Mesendoderm (in vitro differentiated cells): ENCODE measurements around the gene PIMREG.

ENCODE experiments used
- DNase-seq: peaks from one replicate; pipeline ENCODE4 v3.0.0; 2013
- H2AK5ac ChIP-seq: 2 replicates; pipeline ENCODE4 v1.6.1; 2013; ENCODE audit warnings: low read length, inconsistent platforms
- H2BK120ac ChIP-seq: 2 replicates; pipeline ENCODE4 v1.6.1; 2013; ENCODE audit warnings: low read depth, mild to moderate bottlenecking, low read length, moderate library complexity, mixed read lengths
- H2BK15ac ChIP-seq: replicated peaks from 2 replicates; pipeline ENCODE4 v1.6.1; 2013; ENCODE audit warnings: low read depth, mild to moderate bottlenecking, moderate library complexity
- H2BK5ac ChIP-seq: 2 replicates; pipeline ENCODE4 v1.6.1; 2013; ENCODE audit warnings: low read length, inconsistent platforms
- H3K18ac ChIP-seq: 2 replicates; pipeline ENCODE4 v1.6.1; 2013; ENCODE audit warnings: mild to moderate bottlenecking, low read length, mixed read lengths
- H3K23ac ChIP-seq: one replicate; pipeline ENCODE4 v1.6.1; 2013; ENCODE audit warnings: low read length
- H3K27ac ChIP-seq: 2 replicates; pipeline ENCODE4 v1.5.1; 2013; ENCODE audit warnings: low read depth, mild to moderate bottlenecking, inconsistent platforms, low read length, moderate library complexity
- H3K27me3 ChIP-seq: 2 replicates; pipeline ENCODE4 v1.6.1; 2013; ENCODE audit warnings: low read length, control low read depth, mild to moderate bottlenecking, inconsistent platforms; ENCODE audit not compliant: insufficient read depth, poor library complexity
- H3K36me3 ChIP-seq: 2 replicates; pipeline ENCODE4 v1.6.1; 2013; ENCODE audit warnings: low read length, inconsistent platforms; ENCODE audit not compliant: control insufficient read depth, insufficient read depth
- H3K4ac ChIP-seq: one replicate; pipeline ENCODE4 v1.6.1; 2013; ENCODE audit warnings: low read depth, mild to moderate bottlenecking, low read length, moderate library complexity
- H3K4me1 ChIP-seq: 2 replicates; pipeline ENCODE4 v1.6.1; 2013; ENCODE audit warnings: low read depth, low read length, inconsistent platforms; ENCODE audit not compliant: control insufficient read depth
- H3K4me2 ChIP-seq: 2 replicates; pipeline ENCODE4 v1.6.1; 2013; ENCODE audit warnings: low read length
- H3K4me3 ChIP-seq: 2 replicates; pipeline ENCODE4 v1.5.1; 2013; ENCODE audit warnings: mild to moderate bottlenecking, low read length
- H3K56ac ChIP-seq: one replicate; pipeline ENCODE4 v1.6.1; 2013; ENCODE audit warnings: low read length
- H3K79me1 ChIP-seq: 2 replicates; pipeline ENCODE4 v1.6.1; 2013; ENCODE audit warnings: low read length, inconsistent platforms
- H3K79me2 ChIP-seq: 2 replicates; pipeline ENCODE4 v1.6.1; 2013; ENCODE audit warnings: mild to moderate bottlenecking, low read length; ENCODE audit not compliant: control insufficient read depth, insufficient read depth
- H3K9ac ChIP-seq: 2 replicates; pipeline ENCODE4 v1.6.1; 2013; ENCODE audit warnings: low read length, inconsistent platforms
- H4K5ac ChIP-seq: one replicate; pipeline ENCODE4 v1.6.1; 2013; ENCODE audit warnings: low read length
- H4K8ac ChIP-seq: one replicate; pipeline ENCODE4 v1.6.1; 2013; ENCODE audit warnings: low read depth, mild to moderate bottlenecking, control low read depth, low read length, moderate library complexity
- WGBS: extraction: QIAGEN DNeasy Blood & Tissue Kit; methylation state at CpG from one replicate; pipeline ENCODE4 v1.1.7; 2013; ENCODE audit warnings: low lambda C conversion rate, missing lambda C conversion rate; ENCODE audit not compliant: insufficient coverage; ENCODE audit errors: extremely low coverage; 5-methylcytosine and 5-hydroxymethylcytosine counted together

PIMREG gene

DNA sequence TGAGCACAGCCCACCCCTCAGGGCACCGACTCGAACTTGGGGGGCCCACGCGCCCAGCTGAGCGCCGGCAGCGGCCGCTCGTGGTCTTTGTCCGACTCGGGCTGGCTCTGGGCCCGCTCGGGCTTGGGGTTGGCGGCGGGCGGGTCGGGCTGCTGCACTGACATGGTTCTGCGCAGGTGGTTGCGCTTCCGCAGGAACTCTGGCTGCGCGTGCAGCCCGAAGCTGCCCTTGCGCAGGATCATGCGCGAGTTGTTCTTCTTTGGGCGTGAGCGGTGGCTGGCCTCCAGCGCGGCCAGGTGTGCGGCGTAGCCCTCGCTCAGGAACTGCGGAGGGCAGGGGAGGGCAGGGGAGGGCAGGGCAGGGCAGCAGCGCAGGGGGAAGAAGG lies 11.1 kb downstream of the PIMREG start:
- DNase-seq, result peak; percentile 67

DNA sequence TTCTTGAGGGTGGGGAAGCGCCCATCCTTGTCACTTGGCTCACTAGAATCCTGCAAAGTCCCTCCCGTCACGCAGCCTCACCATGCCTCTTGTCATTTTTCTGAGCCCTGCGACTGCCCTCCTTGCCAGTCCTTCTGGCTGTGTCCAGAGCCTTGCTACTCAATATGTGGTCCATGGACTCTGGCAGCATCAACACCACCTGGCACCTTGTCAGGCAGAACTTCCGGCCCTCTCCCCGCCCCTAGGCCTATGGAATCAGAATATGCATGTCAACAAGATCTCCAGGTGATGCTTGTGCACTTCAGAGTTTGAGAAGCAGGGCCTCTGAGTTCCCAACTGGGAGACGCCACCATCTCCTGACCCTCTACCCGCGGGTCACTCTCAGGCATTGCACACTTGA lies 12.1 kb downstream of the PIMREG start:
- no peak for DNase-seq
- H3K18ac ChIP-seq, result no peak overlapping the region
- WGBS, result no CpG with 5 or more reads among the region's 9 CpGs

More for the DNA sequence above, 11.1 kb downstream of the PIMREG start:
- no peak overlapping the region for H2BK120ac ChIP-seq
- no peaks in the 10 kb centered on the region for H3K79me2 ChIP-seq
- H3K79me1 ChIP-seq, result no peaks in the 10 kb centered on the region
- H3K36me3 ChIP-seq, result peaks cover 2% of the 10 kb centered on the region
- peak overlapping the region; percentile 29 for H3K4me3 ChIP-seq
- H3K27me3 ChIP-seq, result no peaks in the 10 kb centered on the region
- H3K18ac ChIP-seq, result peak overlapping the region; percentile 21
- no peaks in the 10 kb centered on the region for H3K4me1 ChIP-seq
- H4K5ac ChIP-seq, result no peak overlapping the region
- H2BK5ac ChIP-seq, result no peak overlapping the region
- H2BK15ac ChIP-seq, result no peak overlapping the region
- peak overlapping the region; percentile 78 for H3K9ac ChIP-seq
- H3K4me2 ChIP-seq, result peak overlapping the region; percentile 83
- peak overlapping the region; percentile 88 for H3K56ac ChIP-seq
- no peak overlapping the region for H2AK5ac ChIP-seq
- H4K8ac ChIP-seq, result no peak overlapping the region
- H3K4ac ChIP-seq, result peak overlapping the region; percentile 8
- no peak overlapping the region for H3K23ac ChIP-seq
- no CpG with 5 or more reads among the region's 35 CpGs for WGBS
- no peak overlapping the region for H3K27ac ChIP-seq

DNA sequence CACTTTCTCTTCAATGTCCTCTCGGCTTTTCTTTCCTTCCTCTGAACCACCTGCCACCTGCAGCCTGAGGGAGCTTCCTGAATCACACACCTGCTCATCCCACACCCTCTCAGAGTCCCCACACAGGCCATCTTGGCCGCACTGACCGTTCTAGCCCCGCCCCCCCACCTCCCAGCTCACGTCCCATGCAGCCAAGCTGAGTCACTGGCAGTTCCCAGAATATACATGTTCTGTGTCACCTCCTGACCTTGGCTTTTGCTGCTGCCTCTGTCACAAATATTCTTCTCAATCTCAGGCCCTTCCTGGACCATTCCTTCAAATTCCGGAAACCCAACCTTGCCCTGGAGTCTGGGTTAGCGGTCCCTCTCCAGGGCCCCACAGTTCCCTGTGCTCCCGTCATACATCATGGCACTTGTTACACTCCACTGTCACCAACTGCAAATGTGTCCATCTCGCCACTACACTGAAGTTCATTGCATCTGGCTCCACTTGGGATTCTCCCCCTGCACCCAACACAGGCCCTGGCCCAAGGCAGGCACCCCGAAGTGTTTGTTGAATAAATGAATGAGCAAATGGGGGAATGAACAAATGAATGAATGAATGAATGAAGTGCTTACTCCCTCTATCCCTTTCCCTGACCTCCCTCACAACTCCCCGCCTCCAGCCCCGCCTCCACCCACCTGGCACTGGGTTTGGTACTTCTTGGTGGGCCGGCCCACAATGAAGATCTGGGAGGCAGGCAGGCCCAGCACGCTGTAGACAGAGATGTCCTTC lies 12.8 kb downstream of the PIMREG start:
- Histone ChIP-seq H3K79me2 (no peaks in the 10 kb centered on the region), H2BK120ac (no peak overlapping the region), H4K5ac (no peak overlapping the region), H3K36me3 (no peaks in the 10 kb centered on the region), H3K4me1 (no peaks in the 10 kb centered on the region), H3K27ac (no peak overlapping the region), H2BK15ac (no peak overlapping the region), H3K79me1 (no peaks in the 10 kb centered on the region), H4K8ac (no peak overlapping the region), H3K9ac (no peak overlapping the region), H3K4ac (no peak overlapping the region), H2BK5ac (no peak overlapping the region), H3K4me2 (no peak overlapping the region), H3K27me3 (no peaks in the 10 kb centered on the region), H3K18ac (no peak overlapping the region), H2AK5ac (no peak overlapping the region), H3K56ac (no peak overlapping the region), H3K4me3 (no peak overlapping the region), H3K23ac (no peak overlapping the region)
- no CpG with 5 or more reads among the region's 14 CpGs for WGBS
- DNase-seq, result peak; percentile 41

More for the DNA sequence above, 12.1 kb downstream of the PIMREG start:
- Histone ChIP-seq H3K79me2 (no peaks in the 10 kb centered on the region), H3K4ac (no peak overlapping the region), H3K9ac (no peak overlapping the region), H3K4me2 (no peak overlapping the region), H3K27me3 (no peaks in the 10 kb centered on the region), H2BK120ac (no peak overlapping the region), H2BK5ac (no peak overlapping the region), H3K23ac (no peak overlapping the region), H2BK15ac (no peak overlapping the region), H3K36me3 (no peaks in the 10 kb centered on the region), H4K5ac (no peak overlapping the region), H3K79me1 (no peaks in the 10 kb centered on the region), H3K56ac (no peak overlapping the region), H4K8ac (no peak overlapping the region), H3K27ac (no peak overlapping the region), H3K4me1 (no peaks in the 10 kb centered on the region), H2AK5ac (no peak overlapping the region), H3K4me3 (no peak overlapping the region)

DNA sequence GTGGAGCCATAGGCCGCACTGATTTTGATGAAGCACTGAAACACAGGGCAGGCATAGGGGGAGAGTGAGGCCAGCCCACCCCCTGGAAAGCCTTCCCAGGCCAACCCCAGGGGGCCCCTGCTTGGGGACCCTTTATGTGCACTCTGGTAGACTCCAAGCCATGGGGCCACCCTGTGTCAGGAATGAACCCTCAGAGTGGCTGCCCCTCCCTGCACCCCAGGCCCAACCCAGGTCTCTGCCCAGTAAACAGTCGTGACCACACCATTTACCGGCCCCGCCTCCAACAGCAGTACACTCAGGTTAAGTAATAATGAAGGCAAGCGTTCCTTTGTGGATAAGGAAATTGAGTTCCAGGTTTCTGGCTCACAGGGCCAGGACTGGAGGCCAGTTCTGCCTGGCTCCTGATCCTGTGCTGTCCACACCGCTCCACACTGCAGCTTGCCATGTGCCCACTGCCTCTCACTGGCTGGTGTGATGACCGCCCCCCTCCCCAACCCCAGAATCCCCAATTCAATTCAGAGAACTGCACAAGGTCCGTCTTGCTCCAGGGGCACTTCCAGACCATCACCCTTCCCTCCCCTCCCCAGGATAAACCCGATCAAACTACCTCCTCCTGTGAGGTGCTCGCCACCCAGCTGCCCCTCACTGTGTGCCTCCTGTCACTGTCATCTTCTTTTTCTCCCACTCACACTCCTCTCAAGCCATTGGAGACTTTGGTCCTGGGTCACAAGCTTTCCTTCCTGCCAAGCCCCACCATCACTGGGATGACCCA lies 13.6 kb downstream of the PIMREG start:
- no peak overlapping the region for H3K4me3 ChIP-seq
- no peaks in the 10 kb centered on the region for H3K27me3 ChIP-seq
- H3K27ac ChIP-seq, result no peak overlapping the region
- no peak overlapping the region for H2BK5ac ChIP-seq
- H3K79me1 ChIP-seq, result no peaks in the 10 kb centered on the region
- no peaks in the 10 kb centered on the region for H3K79me2 ChIP-seq
- no peak overlapping the region for H3K56ac ChIP-seq
- H3K4me1 ChIP-seq, result no peaks in the 10 kb centered on the region
- H3K36me3 ChIP-seq, result no peaks in the 10 kb centered on the region
- DNase-seq, result no peak
- no peak overlapping the region for H4K8ac ChIP-seq
- H3K9ac ChIP-seq, result no peak overlapping the region
- no peak overlapping the region for H4K5ac ChIP-seq
- no peak overlapping the region for H2AK5ac ChIP-seq
- no peak overlapping the region for H2BK120ac ChIP-seq
- H3K18ac ChIP-seq, result no peak overlapping the region
- H2BK15ac ChIP-seq, result no peak overlapping the region
- WGBS, result no CpG with 5 or more reads among the region's 10 CpGs
- no peak overlapping the region for H3K23ac ChIP-seq
- no peak overlapping the region for H3K4ac ChIP-seq
- H3K4me2 ChIP-seq, result no peak overlapping the region

DNA sequence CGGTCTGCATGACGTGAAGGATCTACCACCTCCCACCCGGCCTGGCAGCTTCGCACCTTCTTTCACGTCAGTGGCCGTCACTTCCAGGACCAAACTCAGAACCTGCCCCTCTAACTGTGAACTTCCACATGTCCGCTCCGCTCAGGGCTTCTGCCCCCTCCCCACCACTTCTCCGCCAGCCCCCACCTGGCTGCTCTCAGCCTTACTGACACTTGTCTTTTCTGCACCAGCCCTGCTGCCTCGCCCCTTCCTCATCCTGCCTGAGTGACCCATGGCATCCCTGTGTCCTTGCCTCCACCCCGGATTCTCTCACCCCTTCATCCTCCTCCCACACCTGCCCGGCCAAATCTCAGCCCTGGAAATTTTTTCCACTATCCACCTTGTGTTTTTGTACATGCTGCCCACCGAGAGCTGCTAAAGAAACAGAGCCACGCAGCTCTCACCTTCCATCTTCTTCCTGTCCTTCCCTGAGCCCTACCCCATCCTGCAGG lies 14.2 kb downstream of the PIMREG start:
- Histone ChIP-seq H3K27me3 (no peaks in the 10 kb centered on the region), H2BK5ac (no peak overlapping the region), H3K4me1 (no peaks in the 10 kb centered on the region), H3K36me3 (no peaks in the 10 kb centered on the region), H3K79me1 (no peaks in the 10 kb centered on the region), H3K4me2 (no peak overlapping the region), H3K9ac (no peak overlapping the region), H3K79me2 (no peaks in the 10 kb centered on the region), H2BK15ac (no peak overlapping the region), H2AK5ac (no peak overlapping the region), H3K27ac (no peak overlapping the region), H3K56ac (no peak overlapping the region), H3K4ac (no peak overlapping the region), H3K18ac (no peak overlapping the region), H3K4me3 (no peak overlapping the region), H2BK120ac (no peak overlapping the region), H4K8ac (no peak overlapping the region), H3K23ac (no peak overlapping the region), H4K5ac (no peak overlapping the region)
- no peak for DNase-seq
- WGBS, result no CpG with 5 or more reads among the region's 14 CpGs
